ENCODE data around the gene RCHY1.

Gene RCHY1

DNA sequence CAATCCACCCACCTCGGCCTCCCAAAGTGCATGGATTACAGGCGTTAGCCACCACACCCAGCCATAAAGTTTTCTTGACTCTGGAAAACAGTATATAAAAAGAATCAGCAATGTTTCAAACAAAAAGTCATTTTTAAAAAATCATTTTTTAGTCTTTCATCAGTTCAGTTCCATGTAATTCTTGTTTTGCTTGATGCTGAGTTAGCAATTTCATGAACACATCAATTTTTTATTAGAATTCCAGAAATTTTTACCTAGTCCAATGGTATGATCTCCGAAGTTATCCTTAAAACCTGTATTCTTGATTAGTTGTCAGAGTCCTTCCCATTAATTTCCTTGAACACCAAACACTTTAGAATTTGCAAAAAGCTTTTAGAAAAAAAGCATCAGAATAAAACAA is 56.8 kb downstream of the RCHY1 start:
- Mint-ChIP-seq H3K9me3 (peaks cover 2% of the 10 kb centered on the region), H3K4me1 (peaks cover 5% of the 10 kb centered on the region), H3K36me3 (ENCODE audit: low read depth) (no peaks in the 10 kb centered on the region), H3K27ac (no peak overlapping the region), H3K27me3 (ENCODE audit: low read depth) (peaks cover under 1% of the 10 kb centered on the region), H3K4me3 (no peak overlapping the region)
- TF ChIP-seq, protein P1, sequence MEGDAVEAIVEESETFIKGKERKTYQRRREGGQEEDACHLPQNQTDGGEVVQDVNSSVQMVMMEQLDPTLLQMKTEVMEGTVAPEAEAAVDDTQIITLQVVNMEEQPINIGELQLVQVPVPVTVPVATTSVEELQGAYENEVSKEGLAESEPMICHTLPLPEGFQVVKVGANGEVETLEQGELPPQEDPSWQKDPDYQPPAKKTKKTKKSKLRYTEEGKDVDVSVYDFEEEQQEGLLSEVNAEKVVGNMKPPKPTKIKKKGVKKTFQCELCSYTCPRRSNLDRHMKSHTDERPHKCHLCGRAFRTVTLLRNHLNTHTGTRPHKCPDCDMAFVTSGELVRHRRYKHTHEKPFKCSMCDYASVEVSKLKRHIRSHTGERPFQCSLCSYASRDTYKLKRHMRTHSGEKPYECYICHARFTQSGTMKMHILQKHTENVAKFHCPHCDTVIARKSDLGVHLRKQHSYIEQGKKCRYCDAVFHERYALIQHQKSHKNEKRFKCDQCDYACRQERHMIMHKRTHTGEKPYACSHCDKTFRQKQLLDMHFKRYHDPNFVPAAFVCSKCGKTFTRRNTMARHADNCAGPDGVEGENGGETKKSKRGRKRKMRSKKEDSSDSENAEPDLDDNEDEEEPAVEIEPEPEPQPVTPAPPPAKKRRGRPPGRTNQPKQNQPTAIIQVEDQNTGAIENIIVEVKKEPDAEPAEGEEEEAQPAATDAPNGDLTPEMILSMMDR (IDR thresholded peaks at IDR 0.05; ENCODE audit: unreplicated experiment in 3 of 3) = no peak

DNA sequence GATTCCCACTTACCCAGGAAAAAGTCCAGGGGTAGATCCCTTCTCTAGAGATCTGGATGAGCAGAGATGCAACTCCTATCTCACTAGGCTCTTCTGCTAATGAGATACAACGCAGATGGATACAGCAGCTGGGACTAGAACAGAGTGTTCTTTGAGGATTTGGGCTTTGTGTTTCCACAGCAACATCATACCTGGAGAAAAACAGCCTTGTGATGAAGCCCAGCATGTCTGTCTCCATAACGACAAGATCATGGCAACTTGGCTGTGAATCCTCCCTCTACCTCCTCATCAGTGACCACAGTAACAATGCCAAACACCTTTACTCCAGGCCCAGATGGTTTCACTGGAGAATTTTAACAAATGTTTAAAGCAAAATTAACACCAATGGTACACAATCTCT is 80.1 kb downstream of the RCHY1 start:
- Mint-ChIP-seq H3K27me3 (ENCODE audit: low read depth) (peaks cover 5% of the 10 kb centered on the region), H3K36me3 (ENCODE audit: low read depth) (peaks cover 4% of the 10 kb centered on the region), H3K27ac (no peak overlapping the region), H3K4me3 (no peak overlapping the region), H3K9me3 (peaks cover 34% of the 10 kb centered on the region), H3K4me1 (peaks cover 23% of the 10 kb centered on the region)
- TF ChIP-seq, protein P1 (IDR thresholded peaks at IDR 0.05; ENCODE audit: unreplicated experiment in 3 of 3) = no peak

DNA sequence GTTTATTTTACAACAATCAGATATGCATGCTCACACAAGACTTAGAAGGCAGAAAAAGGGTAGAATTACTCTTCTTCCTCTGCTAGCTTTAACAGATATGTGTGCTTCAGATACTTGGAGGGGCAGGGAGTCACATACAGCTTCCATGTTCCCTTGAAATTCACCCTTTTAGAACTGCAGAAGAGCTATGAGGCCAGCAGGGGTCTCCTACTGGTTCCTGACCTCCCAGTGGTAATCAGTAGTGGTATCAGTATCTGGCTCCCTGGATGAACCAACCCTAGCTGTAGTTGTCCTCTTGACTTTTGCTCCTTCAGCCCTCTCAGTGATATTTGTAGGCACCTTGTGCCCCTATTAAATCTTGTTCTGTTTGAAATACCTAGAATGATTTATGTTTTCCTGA is 81.5 kb downstream of the RCHY1 start:
- peaks cover 27% of the 10 kb centered on the region for H3K4me1 Mint-ChIP-seq
- H3K4me3 Mint-ChIP-seq = no peak overlapping the region
- no peak overlapping the region for H3K27ac Mint-ChIP-seq
- TF ChIP-seq, protein P1 (IDR thresholded peaks at IDR 0.05; ENCODE audit: unreplicated experiment in 3 of 3) = peak in 1 of 3 experiments; percentile 16
- H3K36me3 Mint-ChIP-seq (ENCODE audit: low read depth) = peaks cover 4% of the 10 kb centered on the region
- H3K27me3 Mint-ChIP-seq (ENCODE audit: low read depth) = peaks cover 5% of the 10 kb centered on the region
- H3K9me3 Mint-ChIP-seq = peaks cover 24% of the 10 kb centered on the region

DNA sequence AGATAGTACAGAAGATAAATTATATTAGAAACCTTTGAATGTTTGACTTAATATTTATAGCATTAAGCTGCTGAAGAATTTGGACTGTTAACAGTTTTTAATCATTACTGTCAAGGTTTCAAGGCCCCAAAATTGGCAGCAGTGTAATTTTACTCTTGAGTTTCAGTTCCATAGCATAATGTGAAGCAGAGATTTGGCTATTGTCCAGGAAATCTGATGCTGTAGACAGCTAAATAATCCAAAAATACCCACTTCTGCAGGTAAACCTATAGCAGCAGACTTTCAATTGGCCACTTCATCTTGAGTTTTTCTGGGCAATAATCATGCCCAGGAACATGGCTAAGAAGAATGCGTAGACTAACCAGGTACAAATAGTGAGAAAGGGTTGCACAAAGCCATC is 85.0 kb downstream of the RCHY1 start:
- Mint-ChIP-seq H3K27ac (peak overlapping the region in 2 of 3 experiments; percentile 1 to 59), H3K4me1 (peaks cover 28% of the 10 kb centered on the region), H3K27me3 (ENCODE audit: low read depth) (peaks cover 5% of the 10 kb centered on the region), H3K36me3 (ENCODE audit: low read depth) (no peaks in the 10 kb centered on the region), H3K9me3 (peaks cover 3% of the 10 kb centered on the region), H3K4me3 (no peak overlapping the region)
- TF ChIP-seq, protein P1 (IDR thresholded peaks at IDR 0.05; ENCODE audit: unreplicated experiment in 3 of 3) = no peak

Data from nephron (organoid).